AG04449 (cell line): ENCODE data around the gene TPO.

Experiments
- CTCF ChIA-PET: fragments of 350-600 bp; formaldehyde crosslinking; extraction: SDS; loops from one replicate; lab custom pipeline; 2021; ENCODE audit warnings: antibody characterized with exemption; lab: Yijun Ruan, JAX
- POLR2A ChIA-PET: fragments of 400-600, 350-600 bp; formaldehyde crosslinking; extraction: SDS; loops from one replicate; lab custom pipeline; 2020; ENCODE audit warnings: antibody characterized with exemption, inconsistent platforms; lab: Yijun Ruan, JAX
- DNase-seq: peaks from one replicate; pipeline ENCODE4 v3.0.0-alpha.2; 2010; ENCODE audit warnings: low read depth, low spot score
- H3K4me3 ChIP-seq: 2 replicates; pipeline ENCODE4 v1.5.1; 2011; ENCODE audit warnings: low read depth, mild to moderate bottlenecking, control low read depth, low read length
- TF ChIP-seq, protein P1 (sequence below): IDR thresholded peaks from one replicate; pipeline ENCODE4 v1.5.1; 2011; ENCODE audit warnings: mild to moderate bottlenecking, moderate library complexity, low read length, control low read depth, inconsistent platforms; ENCODE audit not compliant: insufficient read depth; ENCODE audit errors: missing control alignments

The TPO gene

DNA sequence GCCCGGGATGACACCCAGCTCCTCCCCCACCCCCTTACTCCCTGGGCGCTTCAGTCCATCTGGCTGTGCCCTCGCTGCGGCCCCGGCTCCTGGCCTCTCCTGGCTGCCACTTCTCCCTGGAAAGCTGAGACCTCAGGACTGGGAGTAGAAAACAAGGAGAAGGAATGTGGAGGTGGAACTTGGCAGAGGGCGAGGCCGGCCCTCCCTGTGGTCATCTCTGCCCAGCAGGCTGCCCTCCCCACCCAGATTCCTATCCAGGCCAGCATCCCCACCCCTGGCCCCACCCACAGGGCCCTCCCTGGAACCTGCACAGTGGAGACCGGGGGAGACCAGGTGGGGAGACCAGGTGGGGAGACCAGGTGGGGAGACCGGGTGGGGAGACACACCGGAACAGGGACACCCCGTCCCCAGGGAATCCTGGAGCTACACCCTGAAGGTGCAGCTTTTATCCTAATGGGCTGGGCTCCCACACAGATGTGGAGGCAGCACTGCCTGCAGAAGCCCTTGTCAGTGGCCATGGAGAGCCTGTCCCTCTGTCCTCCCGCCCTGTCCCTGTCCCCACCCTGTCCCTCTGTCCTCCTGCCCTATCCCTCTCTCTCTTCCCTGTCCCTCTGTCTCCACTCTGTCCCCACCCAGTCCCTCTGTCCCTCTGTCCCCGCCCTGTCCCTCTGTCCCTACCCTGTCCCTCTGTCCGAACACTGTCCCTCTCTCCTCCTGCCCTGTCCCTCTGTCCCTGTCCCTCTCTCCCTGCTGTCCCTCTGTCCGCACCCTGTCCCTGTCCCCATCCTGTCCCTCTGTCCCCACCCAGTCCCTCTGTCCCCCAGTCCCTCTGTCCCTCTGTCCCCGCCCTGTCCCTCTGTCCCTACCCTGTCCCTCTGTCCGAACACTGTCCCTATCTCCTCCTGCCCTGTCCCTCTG lies 173.9 kb downstream of the TPO start:
- TF ChIP-seq, protein P1, sequence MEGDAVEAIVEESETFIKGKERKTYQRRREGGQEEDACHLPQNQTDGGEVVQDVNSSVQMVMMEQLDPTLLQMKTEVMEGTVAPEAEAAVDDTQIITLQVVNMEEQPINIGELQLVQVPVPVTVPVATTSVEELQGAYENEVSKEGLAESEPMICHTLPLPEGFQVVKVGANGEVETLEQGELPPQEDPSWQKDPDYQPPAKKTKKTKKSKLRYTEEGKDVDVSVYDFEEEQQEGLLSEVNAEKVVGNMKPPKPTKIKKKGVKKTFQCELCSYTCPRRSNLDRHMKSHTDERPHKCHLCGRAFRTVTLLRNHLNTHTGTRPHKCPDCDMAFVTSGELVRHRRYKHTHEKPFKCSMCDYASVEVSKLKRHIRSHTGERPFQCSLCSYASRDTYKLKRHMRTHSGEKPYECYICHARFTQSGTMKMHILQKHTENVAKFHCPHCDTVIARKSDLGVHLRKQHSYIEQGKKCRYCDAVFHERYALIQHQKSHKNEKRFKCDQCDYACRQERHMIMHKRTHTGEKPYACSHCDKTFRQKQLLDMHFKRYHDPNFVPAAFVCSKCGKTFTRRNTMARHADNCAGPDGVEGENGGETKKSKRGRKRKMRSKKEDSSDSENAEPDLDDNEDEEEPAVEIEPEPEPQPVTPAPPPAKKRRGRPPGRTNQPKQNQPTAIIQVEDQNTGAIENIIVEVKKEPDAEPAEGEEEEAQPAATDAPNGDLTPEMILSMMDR: no peak
- POLR2A ChIA-PET: no interaction called here
- DNase-seq: no peak
- CTCF ChIA-PET: interaction anchor here (0.9 to 3.5 kb wide), 3 partner anchors 36 to 167 kb away, joined by 3 to 17 read pairs (median 9); no protein-coding TSS in a partner anchor
- H3K4me3 ChIP-seq: no peak overlapping the region

DNA sequence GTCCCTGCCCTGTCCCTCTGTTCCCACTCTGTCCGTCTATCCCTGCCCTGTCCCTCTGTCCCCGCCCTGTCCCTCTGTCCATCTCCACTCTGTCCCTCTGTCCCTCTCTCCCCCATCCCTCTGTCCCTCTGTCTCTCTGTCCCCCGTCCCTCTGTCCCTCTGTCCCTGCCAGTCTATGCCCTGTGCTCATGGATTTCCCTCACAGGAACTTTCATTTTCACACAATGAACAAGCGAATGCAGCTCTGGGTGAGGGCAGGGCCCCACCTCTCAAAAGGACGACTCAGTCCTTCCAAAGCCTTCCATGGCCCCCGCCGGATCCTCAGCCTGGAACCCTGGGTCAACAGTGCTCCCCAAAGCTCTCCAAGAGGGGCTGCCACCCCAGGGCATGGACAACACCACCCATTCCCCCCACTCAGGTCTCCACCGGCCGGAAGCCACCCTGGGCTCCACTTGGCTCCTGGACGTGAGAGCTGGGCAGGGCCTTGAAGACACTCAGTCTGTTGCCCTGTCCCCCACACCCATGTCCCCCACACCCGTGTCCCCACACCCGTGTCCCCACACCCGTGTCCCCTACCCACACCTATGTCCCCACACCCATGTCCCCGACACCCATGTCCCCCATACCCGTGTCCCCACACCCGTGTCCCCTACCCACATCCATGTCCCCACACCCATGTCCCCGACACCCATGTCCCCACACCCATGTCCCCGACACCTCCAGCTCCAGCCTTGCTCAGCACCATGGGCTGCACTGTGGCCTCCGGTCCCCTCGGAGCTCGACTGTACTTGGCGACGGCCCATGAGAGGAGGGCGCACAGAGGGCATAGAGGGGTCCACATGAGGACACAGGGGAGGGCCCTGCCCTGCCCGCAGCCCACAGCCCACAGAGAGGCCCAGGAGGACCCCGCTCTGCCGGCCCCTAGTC lies 175.1 kb downstream of the TPO start:
- H3K4me3 ChIP-seq: no peak overlapping the region
- ChIA-PET POLR2A (no interaction called here), CTCF (no interaction called here)
- TF ChIP-seq, protein P1: no peak
- DNase-seq: no peak

DNA sequence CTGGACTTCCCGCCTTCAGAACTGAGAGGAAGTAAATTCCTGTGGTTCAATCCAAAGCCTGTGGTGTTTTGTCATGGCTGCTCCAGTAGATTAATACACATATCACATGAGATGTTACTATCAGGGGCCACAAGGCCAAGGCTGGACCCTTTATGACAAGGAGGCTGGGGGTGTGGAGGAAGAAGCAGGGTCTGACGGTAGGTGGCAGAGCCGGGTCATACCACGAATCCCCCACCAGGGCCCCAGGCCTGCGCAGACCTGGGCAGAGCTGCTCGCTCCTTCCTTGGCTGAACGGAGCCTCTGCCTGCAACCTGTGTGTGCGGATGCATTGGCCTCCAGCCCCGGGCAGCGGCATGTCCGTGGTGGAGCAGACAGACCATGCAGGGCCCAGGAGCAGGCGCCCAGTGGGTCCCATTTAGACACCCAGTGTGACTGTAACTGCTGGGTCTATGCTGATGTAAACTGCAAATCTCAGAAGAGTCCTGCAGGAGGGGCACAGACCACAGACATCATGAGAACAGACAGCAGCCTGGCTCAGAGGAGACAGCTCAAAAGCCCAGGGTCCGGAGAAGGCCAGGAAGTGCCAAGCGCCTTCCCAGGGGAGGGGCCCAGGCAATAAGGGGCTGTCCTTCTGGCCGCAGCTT lies 175.8 kb downstream of the TPO start:
- POLR2A ChIA-PET: no interaction called here

DNA sequence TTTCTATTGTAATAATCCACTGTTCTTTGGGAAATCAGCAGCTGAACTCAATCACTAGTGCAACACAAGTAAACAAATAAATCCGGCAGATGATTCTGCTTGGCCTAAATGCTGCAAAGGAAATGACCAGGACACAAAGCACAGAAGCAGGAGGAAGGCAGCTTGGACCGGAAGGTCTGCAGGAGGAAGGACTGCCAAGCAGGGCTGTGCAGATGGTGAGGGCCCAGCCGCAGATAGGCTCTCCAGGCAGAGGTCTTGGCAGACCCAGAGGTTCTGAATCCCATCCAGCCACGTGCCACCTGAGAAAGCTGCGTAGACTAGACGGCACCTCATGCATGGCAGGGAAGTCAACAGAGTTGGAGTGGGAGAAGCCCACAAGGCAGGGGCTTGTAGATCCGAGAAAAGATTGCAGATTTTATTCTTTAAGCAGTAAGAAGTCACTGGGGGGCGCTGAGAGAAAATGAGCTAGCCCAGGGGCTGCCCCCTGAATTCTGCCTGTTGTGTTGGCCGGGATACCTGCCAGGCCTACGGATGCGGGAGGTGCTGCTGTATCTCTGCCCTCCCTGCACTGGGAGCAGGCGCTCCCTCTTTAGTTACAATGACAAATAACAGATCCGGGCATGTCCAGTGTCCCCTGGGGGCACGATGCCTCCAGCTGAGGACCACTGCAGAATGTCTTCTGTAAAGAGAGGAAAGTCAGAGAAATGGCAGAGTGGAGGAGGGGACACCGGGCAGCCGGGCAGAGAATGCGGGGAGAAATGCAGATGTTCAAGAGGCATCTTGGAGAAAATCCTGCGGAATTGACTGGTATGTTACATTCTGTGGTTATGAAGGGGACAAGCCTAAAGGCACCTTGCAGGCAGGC lies 177.6 kb downstream of the TPO start:
- TF ChIP-seq, protein P1: no peak
- no peak for DNase-seq
- POLR2A ChIA-PET: no interaction called here
- CTCF ChIA-PET: interaction anchor here (0.7 to 3.6 kb wide), 7 partner anchors 34 to 227 kb away, joined by 3 to 14 read pairs (median 4); no protein-coding TSS in a partner anchor
- no peak overlapping the region for H3K4me3 ChIP-seq

More for the DNA sequence above, 175.8 kb downstream of the TPO start:
- CTCF ChIA-PET: interaction anchor here (1.0 kb wide), 1 partner anchor 36 kb away, joined by 3 read pairs; no protein-coding TSS in a partner anchor
- no peak overlapping the region for H3K4me3 ChIP-seq
- DNase-seq: no peak
- TF ChIP-seq, protein P1: no peak

DNA sequence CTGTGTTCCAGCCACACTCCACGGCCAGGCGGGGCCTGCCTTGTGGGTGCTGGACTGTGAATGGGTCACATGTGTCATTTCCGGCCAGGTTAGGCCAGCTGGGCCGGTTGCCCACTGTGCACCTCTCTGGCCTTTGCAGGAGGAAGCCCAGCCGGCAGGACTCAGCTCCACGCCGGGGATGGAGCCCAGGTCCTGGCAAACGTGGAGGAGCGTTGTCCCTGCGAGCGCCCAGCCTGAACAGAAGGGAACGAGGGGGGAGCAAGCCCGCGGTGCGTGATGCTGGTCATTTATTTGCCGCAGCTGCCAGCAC lies 178.2 kb downstream of the TPO start:
- no peak for DNase-seq
- TF ChIP-seq, protein P1: no peak
- POLR2A ChIA-PET: no interaction called here
- no peak overlapping the region for H3K4me3 ChIP-seq
- CTCF ChIA-PET: interaction anchor here (0.7 to 3.6 kb wide), 7 partner anchors 9 to 227 kb away, joined by 3 to 14 read pairs (median 4); no protein-coding TSS in a partner anchor
